CD4-positive, alpha-beta T cell treated with Interleukin-17A for 1 hour (primary cell): ENCODE data around the gene GMPPA.

Source experiments
- DNase-seq: peaks from one replicate; pipeline ENCODE4 v3.0.0-alpha.2; 2020

The GMPPA gene

DNA sequence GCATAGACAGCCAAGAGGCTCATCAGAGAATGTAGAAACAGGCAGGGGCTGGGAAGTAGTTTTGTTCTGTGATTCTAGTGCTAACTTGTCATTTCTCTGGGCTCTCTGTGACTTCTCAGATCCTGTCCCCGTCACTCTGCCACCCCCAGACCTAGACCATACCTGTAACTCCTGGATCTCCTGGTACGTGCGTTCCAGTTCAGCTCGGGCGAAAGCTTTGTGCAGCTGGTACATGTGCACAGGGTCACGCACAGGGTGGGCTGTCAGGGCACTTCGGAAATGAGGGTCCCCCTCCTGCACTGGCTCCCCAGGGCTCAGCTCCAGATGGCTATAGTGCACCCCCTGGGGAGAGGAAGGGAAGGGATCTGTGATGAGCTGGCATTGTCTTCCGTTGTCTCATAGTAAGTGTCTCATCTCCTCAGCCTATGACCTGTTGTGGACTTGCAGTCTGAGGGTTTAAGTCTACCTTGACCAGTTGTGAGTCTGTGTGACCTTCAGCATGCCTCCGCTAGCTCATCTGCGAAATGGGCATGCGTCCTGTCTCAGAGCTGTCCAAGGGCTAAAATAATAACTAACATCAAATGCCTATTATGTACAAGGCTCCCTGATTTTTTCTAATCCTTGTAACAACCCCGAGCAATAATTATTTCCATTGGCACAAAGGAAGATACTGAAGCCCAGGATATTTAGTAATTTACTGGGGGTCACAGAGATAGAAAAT lies 42.3 kb downstream of the GMPPA start:
- no peak for DNase-seq

DNA sequence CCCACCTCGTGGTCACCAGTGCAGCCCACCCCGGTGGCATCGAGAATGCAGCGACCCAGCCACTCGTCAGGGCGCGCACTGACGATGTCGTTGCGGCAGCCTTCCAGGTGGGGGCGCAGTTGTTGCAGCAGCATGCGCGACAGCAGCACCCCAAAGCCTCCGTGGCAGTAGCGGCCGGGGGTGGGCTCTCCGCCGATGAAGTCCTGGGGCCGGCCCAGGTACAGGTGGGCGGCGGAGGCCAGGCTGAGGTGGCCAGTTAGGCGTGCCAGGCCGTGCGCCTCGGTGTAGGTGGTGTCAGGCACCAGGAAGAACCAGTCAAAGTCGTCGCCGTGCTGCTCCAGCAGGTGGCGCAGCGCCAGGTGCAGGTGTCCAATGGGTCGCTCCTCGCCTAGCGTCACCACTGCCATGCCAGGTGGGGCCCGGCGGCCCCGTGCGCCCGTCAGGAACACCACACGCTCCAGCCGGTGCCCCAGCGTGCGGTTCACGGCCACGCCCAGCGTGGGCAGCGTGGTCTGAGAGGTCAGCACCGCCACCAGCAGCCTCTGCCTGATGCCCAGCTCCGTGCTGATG lies 43.0 kb downstream of the GMPPA start:
- DNase-seq = peak; percentile 91

DNA sequence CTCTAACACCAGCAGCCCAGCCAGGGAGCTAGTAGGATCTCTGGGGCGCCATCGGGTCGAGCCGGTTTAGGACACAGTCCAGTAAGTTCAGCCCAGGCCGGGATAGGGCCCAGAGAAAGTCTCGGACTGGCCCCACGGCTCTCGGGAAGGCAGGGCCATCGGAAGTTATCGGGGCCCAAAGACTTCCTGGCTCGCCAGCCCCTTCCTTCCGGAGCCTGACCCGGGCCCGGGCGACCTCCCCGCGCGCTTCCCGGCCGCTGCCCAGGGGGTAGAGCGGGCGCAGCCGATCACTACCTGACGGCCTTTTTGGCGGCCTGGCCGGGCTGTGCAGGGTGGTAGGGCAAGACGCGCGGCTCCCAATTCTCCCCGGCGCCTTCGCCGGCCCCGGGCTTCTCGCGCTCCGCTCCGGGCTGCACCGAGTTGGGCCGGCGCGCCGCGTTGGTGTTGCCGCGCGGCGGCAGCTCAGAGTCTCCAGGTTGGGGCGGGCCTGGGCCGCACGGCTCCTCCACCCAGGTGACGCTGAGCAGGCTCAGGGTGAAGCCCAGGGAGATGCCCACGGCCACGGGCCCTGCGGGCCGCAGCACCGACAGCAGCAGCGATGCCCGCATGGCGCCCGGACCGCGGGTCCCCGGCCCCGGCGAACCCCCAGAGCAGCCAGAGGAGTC lies 44.4 kb downstream of the GMPPA start:
- no peak for DNase-seq

DNA sequence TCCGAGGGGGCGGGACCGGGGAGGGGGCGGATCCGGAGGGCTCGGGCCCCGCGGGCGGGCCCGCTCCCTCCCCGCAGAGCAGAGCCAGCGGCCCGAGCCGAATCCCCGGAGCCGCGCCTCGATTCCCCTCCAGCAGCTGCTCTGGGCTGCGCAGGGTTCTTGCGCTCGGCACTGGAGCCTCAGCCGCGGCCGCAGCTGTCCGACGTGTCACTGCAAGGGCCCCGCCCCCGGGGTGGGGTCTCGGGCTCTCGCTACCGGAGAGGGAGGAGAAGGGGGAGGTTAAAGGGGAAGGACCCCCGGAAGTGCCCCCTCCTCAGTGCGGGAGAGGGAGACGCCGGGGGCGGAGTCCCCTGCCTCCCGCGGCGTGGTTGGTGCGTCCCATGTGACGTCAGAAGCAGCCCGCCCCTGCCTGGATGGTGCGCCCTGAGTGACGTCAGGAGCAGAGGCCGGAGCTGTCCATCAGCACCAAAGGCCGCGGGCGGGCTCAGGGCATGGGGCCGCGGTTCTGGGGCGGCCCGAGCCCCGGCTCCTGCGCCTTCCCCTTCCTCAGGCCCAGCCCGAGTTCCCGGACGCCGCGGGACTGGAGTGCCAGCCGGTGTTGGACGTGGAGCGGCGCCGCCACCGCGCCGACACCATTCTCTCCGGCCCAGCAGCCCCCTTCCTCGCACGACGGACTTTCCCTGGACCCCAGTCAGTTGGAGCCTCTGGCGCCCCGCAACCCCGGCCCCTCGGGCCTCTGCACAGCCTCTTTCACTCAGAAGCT lies 45.1 kb downstream of the GMPPA start, which contains the start of the genes CHPF and TMEM198:
TSS of gene CHPF (minus strand) at position 214 of the 763 bp plus-strand sequence. CDS start 271 bp downstream, outside the sequence.
TSS of gene TMEM198 (plus strand) at position 433 of the 763 bp plus-strand sequence. CDS start 700 bp downstream, outside the sequence.
- DNase-seq = peak; percentile 96

DNA sequence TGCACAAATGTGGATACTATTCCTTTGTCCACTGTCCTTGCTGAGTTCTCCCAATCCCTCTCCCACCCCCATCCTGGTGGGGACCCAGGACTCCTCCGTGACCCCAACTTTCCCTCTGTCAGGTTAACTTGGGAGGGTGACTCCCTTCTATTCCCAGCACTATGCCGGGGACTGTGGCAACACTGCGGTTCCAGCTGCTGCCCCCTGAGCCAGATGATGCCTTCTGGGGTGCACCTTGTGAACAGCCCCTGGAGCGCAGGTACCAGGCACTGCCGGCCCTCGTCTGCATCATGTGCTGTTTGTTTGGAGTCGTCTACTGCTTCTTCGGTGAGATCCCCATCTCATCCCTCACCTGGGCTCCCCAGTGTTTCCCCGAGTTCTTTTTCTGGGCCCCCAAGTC lies 45.9 kb downstream of the GMPPA start:
- no peak for DNase-seq

DNA sequence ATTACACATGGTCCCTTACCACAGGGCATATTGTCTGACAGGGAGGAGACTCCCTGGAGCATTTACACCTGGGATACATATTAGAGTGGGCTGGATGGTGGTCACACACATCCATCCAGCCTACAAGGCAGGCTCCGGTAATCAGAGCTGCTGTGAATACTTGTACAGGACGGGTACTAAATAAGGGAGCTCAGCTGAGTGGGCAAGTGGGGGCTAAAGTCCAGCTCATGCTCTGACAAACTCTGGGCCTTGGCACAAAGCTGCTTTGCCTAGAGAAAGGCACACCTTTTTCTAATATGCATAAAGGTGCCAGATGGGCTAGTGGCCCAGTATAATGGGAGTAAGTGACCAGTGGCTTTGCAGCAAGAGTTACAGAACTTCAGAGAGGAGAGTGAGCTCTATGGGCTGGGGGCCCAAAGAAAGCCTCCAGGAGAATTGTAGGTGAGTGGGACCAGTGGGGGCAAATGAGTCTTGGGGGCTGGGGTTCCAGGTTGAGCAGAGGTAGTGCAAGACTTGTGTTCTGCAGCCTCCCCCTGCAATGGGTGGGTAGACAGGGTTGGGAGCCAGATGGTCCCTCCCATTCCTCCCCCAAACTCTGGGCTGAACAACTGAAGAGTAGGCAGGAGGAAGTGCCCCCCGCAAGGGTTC lies 46.7 kb downstream of the GMPPA start:
- no peak for DNase-seq

DNA sequence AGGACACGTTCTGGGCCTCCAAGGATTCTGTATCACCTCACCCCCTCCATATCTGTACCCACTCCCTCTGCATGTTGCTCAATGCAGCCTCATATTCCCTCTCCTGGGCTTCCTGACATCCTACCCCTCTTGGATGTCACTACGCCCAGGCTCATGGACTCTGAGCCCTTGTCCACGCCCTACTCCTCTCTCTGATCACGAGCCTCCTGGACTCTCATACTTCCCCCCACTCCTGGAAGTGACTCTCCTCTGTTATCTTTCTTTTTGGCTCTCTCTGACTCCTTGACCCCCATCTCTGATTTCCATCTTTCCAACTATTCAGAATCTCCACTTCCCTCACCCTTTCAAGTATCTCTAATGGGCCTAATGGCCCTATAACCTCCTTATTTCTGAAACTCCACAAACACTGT lies 47.3 kb downstream of the GMPPA start:
- no peak for DNase-seq

DNA sequence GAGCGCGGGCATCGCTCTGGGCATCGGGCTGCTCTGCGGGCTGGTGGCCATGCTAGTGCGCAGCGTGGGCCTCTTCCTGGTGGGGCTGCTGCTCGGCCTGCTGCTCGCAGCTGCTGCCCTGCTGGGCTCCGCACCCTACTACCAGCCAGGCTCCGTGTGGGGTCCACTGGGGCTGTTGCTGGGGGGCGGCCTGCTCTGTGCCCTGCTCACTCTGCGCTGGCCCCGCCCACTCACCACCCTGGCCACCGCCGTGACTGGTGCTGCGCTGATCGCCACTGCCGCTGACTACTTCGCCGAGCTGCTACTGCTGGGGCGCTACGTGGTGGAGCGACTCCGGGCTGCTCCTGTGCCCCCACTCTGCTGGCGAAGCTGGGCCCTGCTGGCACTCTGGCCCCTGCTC lies 48.9 kb downstream of the GMPPA start:
- DNase-seq = no peak

DNA sequence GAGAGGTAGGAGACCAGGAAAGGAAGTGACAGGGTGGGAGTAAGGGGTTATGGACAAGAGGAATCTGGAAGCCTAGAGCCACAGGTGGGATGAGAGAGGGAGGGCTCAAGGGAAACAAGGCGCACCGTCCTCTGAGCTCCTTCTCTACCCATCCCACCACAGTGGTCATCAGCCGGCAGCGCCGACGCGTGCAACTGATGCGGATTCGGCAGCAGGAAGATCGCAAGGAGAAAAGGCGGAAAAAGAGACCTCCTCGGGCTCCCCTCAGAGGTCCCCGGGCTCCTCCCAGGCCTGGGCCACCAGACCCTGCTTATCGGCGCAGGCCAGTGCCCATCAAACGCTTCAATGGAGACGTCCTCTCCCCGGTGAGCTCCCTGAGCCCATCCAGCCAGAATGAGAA lies 50.3 kb downstream of the GMPPA start:
- DNase-seq = no peak

DNA sequence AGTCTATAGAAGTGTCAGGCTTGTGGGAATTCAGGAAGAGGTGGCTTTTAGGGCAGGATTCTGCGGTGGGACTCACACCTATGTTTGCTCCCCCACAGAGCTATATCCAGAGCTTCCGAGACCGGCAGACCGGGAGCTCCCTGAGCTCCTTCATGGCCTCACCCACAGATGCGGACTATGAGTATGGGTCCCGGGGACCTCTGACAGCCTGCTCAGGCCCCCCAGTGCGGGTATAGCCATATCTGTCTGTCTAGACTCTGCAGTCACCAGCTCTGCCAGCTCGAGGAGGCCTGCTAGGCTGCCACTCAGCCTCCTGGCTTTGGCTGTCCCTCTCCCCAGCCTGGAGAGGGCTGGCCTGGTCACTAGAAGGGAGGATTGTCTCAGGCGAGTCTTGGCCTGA lies 50.9 kb downstream of the GMPPA start:
- no peak for DNase-seq

DNA sequence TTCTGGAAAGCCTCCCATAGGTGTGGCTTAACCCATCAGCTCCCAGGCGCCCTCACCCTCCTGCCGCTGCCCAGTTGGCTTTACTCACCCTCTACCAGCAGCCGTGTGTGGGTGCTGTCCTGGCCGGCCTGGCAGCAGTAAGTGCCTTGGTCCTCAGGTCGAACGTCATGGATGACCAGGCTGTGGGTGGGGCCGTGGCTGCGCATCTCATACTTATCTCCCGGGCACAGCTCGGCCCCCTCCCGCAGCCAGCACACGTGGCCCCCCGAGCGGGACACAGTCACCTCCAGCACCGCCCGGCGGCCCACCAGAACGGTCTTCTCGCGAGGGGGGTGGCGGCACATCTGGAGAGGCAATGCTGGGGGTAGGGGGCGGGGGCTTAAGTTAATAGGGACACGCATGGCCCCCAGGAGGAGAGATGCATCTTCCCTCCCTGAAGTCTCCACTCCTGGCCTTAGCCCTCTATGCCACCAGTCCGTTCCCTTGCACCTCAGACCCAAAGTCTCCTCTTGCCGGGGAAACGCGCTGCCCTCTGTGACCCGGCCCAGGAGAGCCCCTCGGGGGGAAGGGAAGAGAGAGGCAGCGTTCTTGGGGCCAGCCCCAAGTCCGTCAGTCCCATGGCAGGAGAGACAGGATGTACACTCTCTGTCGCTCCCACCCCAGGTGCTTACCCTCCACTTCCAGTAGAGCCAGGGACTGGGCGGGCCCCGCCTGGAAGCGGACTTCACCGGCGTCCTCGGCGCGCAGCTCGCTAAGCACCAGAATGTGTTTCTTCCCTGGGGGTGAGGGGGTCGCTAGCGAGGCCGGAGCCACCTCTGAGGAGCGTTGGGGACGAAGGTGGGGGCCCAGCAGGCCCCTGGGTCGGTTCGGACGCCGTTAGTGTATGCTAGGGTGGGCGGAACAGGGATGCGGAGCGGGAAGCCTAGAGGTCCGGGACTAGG lies 53.0 kb downstream of the GMPPA start:
- no peak for DNase-seq

DNA sequence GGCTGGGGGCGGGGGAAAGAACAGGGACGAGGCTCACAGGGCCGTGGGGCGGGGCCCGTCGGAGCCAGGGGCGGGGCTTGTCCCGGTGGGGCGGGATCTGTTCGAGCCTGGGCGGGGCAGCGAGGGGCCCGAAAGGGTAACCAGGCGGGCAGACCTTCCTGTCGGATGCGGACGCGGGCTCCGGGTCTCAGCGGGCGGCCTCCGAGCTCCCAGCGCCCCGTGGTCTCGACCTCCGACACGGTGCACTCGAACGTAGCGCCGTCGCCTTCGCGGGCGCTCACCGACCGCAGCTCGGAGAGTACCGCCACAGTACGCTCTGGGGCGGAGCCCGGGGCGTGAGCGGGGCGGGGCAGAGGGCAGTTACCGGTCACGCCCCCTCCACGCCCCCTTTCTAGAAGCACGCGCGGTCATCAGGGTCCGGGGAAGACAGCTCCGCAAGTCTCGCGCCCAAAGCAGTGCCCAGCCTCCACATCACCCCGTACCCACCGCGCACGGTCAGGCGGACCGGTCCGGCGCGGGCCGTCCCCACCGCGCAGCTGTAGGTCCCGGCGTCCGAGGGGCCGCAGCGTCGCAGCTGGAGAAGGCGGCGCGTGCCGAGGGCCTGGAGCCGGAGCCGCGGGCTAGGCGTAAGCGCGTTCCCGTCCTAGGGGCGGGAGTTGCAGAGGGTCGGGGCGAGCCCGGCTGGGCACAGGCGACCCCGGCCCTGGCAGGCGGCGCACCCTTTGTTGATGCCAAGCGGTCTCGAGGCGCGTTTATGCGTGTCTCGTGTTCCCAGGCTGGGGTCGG lies 53.9 kb downstream of the GMPPA start:
- peak; percentile 78 for DNase-seq

DNA sequence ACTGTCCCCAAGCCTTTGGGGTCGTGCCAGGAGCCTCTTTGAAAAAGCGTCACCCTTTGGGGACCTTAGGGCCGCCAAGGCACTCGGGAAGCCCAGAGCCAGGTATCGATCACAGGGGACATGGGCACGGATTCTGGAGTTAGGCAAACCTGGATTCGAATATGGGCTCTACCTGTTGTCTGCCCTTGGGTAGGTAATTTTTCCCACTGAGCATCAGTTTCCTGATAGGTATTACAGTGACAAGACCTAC lies 54.4 kb downstream of the GMPPA start:
- no peak for DNase-seq

DNA sequence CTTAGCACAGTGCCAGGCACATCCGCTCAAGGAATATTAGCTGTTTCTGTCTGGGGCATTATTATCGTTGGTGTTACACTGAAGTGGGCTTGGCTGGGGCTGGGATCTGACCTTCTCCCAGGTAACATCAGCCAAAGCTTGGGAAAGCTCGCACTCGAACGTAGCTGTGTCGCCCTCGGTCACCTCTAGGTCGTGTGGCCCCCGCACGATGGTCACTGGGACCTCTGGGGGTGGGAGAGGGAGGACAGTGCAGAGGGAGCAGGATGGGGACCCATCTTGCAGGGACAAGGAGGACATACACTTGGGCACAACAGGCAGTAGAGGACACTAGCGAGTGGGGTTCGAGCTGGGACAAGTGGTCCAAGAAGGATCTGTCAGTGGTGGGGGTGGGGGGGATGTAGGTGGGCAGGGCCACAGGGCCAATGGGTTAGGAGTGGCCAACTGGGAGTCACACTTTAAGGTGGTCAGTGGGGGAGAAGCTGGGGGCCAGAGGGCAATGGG lies 54.8 kb downstream of the GMPPA start:
- DNase-seq = no peak

DNA sequence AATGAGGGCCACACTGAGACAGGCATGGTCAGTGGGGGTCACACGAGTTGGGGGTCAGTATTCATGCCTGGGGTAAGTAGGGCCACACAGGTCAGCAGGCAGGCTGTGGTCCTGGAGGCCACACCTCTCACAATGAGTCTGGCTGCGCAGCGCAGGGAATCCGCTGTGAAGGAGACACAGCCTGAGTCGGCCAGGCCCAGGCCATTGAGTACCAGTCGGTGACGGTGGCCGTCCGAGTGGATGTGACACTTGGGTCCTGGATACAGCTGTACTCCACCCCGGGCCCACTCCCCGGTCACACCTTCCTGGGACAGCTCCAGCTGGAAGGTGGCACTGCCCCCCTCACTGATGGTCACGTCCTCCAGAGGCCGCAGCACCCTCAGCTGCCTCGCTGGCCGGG lies 55.7 kb downstream of the GMPPA start:
- DNase-seq = no peak

DNA sequence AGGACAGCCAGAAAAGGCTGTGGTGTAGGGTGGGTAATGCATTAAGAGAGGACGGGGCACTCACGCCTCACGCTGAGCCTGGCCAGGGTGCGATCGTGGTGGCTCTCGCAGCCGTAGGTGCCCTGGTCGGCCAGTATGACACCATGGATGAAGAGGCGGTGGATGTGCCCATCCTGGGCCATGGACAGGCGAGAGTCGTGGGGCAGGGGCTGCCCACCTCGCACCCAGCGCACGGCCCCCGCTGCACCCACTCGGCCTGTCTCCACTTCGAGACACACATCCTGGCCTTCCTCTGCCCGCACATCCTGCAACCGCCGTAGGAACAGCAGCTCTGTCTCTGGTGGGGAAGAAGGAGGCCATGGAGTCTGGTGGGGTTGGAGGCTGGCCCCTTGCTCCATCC lies 57.3 kb downstream of the GMPPA start:
- DNase-seq = no peak

DNA sequence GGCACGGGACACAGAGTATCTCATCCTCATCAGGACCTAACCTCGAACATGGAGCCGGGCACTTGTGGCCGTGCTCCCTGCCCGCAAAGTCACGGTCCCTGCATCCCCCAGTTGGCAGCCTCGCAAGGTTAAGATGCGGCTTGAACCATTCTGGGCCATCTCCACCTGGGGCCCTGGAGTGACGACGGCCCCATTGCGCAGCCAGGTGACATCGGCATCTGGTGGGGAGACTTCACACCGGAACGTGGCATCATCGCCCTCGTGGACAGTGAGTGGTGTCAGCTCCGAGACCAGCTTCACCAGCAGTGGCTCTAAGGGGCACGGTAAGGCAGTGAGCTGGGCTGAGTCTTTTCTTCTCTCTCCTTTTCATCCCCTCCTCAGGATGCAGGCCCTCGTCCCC lies 57.7 kb downstream of the GMPPA start:
- no peak for DNase-seq
